OCI-LY1 (cell line): ENCODE measurements around the gene SLC1A3.

Experiments used
- CTCF ChIP-seq: fragments of 200-600 bp; sonication (generic), shearing (Covaris generic); IDR thresholded peaks from 2 replicates; pipeline ENCODE4 v1.5.1; 2017; ENCODE audit warnings: mild to moderate bottlenecking, antibody characterized with exemption, low read length, moderate library complexity, mixed read lengths
- EZH2 ChIP-seq: fragments of 200-600 bp; sonication (generic), shearing (Covaris generic); IDR thresholded peaks from 2 replicates; pipeline ENCODE4 v1.8.0; 2017; ENCODE audit warnings: borderline replicate concordance, mixed run types, mild to moderate bottlenecking, antibody characterized with exemption, low read length, moderate library complexity, mixed read lengths

- TF ChIP-seq CTCF: no peak
- TF ChIP-seq EZH2: no peak
Measured at GRCh38 chr5:36631154-36631553, 24.7 kb downstream of the SLC1A3 start.
